ENCODE measurements around the gene DPPA4. TPM values are rescaled to one million over a fixed set of nuclear protein-coding genes. Genes with fewer than 3 reads are reported as not detected.

The DPPA4 gene
- total RNA-seq, 2 experiments from 2014 or later, result 0.65 to 1.4 TPM

GRCh38 chr3:109297496-109297895 is 39.9 kb downstream of the DPPA4 start:
- no peak for ATAC-seq
- Mint-ChIP-seq H3K4me1 (ENCODE audit: low read depth) (no peaks in the 10 kb centered on the region), H3K36me3 (ENCODE audit: low read depth) (no peaks in the 10 kb centered on the region), H3K27me3 (no peaks in the 10 kb centered on the region), H3K4me3 (no peak overlapping the region), H3K9me3 (no peaks in the 10 kb centered on the region), H3K27ac (no peak overlapping the region)
- ChIA-PET POLR2A (no interaction called here), CTCF (no interaction called here)
- intact Hi-C loops (cut with micrococcal nuclease), result no loop called here
- DNase-seq, result no peak
- no peak for TF ChIP-seq CTCF (IDR thresholded peaks at IDR 0.05)

GRCh38 chr3:109284071-109284470 is 53.3 kb downstream of the DPPA4 start:
- Mint-ChIP-seq H3K4me3 (no peak overlapping the region), H3K9me3 (no peaks in the 10 kb centered on the region), H3K27ac (no peak overlapping the region), H3K27me3 (no peaks in the 10 kb centered on the region), H3K36me3 (ENCODE audit: low read depth) (no peaks in the 10 kb centered on the region), H3K4me1 (ENCODE audit: low read depth) (no peaks in the 10 kb centered on the region)
- no peak for TF ChIP-seq CTCF (IDR thresholded peaks at IDR 0.05)
- intact Hi-C loops (cut with micrococcal nuclease), result no loop called here
- ATAC-seq (no peak), DNase-seq (no peak)
- POLR2A ChIA-PET, result no interaction called here
- CTCF ChIA-PET, result interaction anchor here (0.6 to 2.0 kb wide), 2 partner anchors 9 to 54 kb away, joined by 3 to 7 read pairs; no protein-coding TSS in a partner anchor

GRCh38 chr3:109278546-109278945 is 58.8 kb downstream of the DPPA4 start:
- H3K9me3 Mint-ChIP-seq, result no peaks in the 10 kb centered on the region

GRCh38 chr3:109278141-109278540 is 59.2 kb downstream of the DPPA4 start:
- no peaks in the 10 kb centered on the region for H3K27me3 Mint-ChIP-seq
- ChIA-PET CTCF (no interaction called here), POLR2A (no interaction called here)
- DNase-seq (no peak), ATAC-seq (no peak)
- H3K9me3 Mint-ChIP-seq, result no peaks in the 10 kb centered on the region
- no peaks in the 10 kb centered on the region for H3K36me3 Mint-ChIP-seq (ENCODE audit: low read depth)
- no peaks in the 10 kb centered on the region for H3K4me1 Mint-ChIP-seq (ENCODE audit: low read depth)
- TF ChIP-seq CTCF (IDR thresholded peaks at IDR 0.05), result no peak
- no peak overlapping the region for H3K4me3 Mint-ChIP-seq
- no peak overlapping the region for H3K27ac Mint-ChIP-seq
- intact Hi-C loops (cut with micrococcal nuclease), result no loop called here

More at GRCh38 chr3:109278546-109278945, 58.8 kb downstream of the DPPA4 start:
- CTCF ChIA-PET, result no interaction called here
- no peaks in the 10 kb centered on the region for H3K4me1 Mint-ChIP-seq (ENCODE audit: low read depth)
- POLR2A ChIA-PET, result no interaction called here
- H3K36me3 Mint-ChIP-seq (ENCODE audit: low read depth), result no peaks in the 10 kb centered on the region
- TF ChIP-seq CTCF (IDR thresholded peaks at IDR 0.05), result no peak
- no peak overlapping the region for H3K27ac Mint-ChIP-seq
- no peak overlapping the region for H3K4me3 Mint-ChIP-seq
- intact Hi-C loops (cut with micrococcal nuclease), result no loop called here
- DNase-seq (no peak), ATAC-seq (no peak)
- no peaks in the 10 kb centered on the region for H3K27me3 Mint-ChIP-seq

Other genes with a start within 250 kb of the DPPA4 start
- not detected for gene MORC1, start 219.4 kb downstream of the DPPA4 start, total RNA-seq
- not detected for gene C3orf85, start 200.8 kb downstream of the DPPA4 start, total RNA-seq
- not detected for gene DPPA2, start 21.0 kb downstream of the DPPA4 start, total RNA-seq

Data from activated CD8-positive, alpha-beta T cell treated with anti-CD3 and anti-CD28 coated beads for 36 hours (primary cell).